A549 treated with AZD9567 at 1 μM for 4 hours (cell line): ENCODE data around the gene TECPR2. TPM values are rescaled to one million over a fixed set of nuclear protein-coding genes. Genes with fewer than 3 reads are reported as not detected.

Source experiments
- total RNA-seq: library from RNA; stranded (reverse); fragments of 200-300 nt; extraction: Qiagen RNA extraction; gene quantifications from 5 replicates; pipeline ENCODE4 v1.2.3, GENCODE V29; 2022; ENCODE audit not compliant: insufficient read depth

Gene TECPR2, protein sequence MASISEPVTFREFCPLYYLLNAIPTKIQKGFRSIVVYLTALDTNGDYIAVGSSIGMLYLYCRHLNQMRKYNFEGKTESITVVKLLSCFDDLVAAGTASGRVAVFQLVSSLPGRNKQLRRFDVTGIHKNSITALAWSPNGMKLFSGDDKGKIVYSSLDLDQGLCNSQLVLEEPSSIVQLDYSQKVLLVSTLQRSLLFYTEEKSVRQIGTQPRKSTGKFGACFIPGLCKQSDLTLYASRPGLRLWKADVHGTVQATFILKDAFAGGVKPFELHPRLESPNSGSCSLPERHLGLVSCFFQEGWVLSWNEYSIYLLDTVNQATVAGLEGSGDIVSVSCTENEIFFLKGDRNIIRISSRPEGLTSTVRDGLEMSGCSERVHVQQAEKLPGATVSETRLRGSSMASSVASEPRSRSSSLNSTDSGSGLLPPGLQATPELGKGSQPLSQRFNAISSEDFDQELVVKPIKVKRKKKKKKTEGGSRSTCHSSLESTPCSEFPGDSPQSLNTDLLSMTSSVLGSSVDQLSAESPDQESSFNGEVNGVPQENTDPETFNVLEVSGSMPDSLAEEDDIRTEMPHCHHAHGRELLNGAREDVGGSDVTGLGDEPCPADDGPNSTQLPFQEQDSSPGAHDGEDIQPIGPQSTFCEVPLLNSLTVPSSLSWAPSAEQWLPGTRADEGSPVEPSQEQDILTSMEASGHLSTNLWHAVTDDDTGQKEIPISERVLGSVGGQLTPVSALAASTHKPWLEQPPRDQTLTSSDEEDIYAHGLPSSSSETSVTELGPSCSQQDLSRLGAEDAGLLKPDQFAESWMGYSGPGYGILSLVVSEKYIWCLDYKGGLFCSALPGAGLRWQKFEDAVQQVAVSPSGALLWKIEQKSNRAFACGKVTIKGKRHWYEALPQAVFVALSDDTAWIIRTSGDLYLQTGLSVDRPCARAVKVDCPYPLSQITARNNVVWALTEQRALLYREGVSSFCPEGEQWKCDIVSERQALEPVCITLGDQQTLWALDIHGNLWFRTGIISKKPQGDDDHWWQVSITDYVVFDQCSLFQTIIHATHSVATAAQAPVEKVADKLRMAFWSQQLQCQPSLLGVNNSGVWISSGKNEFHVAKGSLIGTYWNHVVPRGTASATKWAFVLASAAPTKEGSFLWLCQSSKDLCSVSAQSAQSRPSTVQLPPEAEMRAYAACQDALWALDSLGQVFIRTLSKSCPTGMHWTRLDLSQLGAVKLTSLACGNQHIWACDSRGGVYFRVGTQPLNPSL (N-terminal part only)
- 5.5 to 10.5 TPM (median 8.8 TPM) in 5 replicates for total RNA-seq

DNA sequence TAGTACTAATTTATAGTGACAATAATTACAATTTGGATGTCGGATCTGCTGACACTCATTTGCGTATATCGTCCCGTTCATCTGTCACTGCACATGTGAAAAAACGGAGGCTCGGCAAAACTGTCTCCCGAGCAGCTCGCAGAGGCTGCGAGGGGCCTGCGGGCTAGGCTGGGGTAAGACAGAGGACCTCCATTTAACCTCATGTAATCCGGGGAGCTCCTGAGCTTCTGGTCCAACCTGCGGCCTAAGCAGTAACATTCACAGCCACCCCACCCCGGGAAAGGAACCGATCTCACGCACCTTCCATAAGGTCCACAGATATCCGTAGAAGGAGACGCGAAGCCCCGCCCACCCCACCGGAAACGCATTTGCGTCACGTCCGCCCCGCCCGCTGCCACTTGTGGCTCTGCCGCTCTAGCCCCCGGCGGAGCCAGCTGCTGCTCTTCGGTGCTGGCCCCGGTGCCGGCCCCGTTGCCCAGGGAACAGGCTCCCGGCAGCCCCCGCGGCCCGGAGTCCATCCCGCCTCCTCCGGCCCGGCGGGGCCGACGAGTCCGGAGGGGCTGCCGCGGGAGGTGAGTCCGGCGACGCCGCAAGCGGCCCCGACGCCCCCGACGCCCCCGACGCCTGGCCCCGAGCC, at the start of gene TECPR2, which contains the start of gene CINP:
Gene TECPR2 (plus strand): TSS at position 397 of the 637 bp plus-strand sequence. CDS start 13,781 bp downstream, outside the sequence.
Gene CINP (minus strand): TSS at position 346 of the 637 bp plus-strand sequence. CDS start 39 bp downstream, at position 307.

DNA sequence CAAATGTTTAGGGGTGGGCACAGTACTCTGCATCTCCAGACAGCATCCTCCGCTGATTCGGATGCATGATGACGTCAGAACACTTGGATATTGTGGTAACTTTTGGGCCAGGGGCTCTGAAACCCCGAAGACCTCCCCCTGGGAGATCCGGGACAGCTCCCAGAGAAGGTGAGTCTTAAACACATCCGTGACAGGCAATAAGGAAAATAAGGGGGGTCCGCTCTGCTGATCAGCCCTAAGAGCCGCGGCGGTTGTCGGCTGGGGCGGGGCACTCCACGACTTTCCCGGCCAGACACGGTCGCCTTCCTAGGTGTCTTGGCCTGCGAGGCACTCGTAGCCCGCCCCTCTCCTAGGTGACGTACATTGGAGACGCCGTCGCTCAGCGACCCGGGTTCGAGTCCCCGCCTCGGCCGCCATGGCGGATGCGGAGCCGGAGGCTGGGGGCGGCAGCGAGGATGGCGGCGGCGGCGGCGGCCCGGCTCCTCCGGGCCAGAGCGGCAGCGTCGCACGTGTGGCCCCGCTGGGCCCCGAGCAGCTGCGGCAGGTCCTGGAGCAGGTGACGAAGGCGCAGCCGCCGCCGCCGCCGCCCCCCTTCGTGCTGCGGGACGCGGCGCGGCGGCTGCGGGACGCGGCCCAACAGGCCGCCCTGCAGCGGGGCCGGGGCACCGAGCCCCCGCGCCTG, 43.2 kb upstream of the TECPR2 start, which contains the start of gene ZNF839:
Gene ZNF839 (plus strand): TSS at position 396 of the 682 bp plus-strand sequence. CDS start 20 bp downstream, at position 416.

DNA sequence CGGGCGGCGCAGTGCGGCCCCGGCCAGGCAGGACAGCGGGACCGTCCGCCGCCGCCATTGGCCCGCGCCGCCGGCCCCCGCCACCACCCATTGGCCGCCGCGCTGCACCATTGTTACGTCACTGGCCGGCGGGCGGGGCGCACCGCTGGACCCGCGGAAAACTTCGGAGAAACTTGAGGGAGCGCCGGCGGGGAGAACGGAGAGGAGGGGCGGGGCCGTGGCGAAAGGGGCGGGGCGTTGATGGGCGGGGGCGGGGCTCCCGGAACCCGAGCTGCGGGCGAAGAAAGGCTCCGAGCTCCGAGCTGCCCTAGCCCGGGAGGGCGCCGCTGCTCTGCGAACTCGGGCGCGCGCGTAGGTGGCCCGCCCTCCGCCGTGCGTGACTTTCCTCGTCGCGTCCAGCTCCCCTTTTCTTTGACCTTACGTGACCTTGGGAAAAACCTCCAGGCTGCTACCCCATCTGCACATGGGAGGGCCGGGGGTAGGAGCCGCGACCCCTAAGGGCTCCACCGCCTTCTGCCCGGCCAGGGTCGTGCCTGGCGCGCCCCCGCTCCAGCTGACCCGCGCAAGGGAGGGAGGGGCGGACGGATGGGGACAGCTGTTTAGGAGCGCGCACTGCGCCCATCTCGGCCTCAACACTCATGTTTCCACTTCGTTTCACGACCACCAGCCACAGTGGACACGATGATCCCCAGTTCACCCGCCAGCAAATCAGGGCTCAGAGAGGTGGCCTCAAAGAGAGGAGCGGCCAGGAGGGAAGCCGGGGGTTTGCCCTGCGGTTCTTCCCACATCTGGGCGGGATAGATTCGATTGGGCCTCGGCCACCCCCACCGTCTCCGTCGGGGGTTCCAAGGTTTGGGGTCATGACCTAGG, 147.2 kb downstream of the TECPR2 start, which contains the start of gene ANKRD9:
Gene ANKRD9 (minus strand): TSS at position 31 of the 870 bp plus-strand sequence. CDS start 1,887 bp downstream, outside the sequence.

Other genes starting within 250 kb of the TECPR2 start
- gene WDR20, start 223.0 kb upstream of the TECPR2 start, total RNA-seq: 20.2 to 30.2 TPM (median 22.9 TPM) in 5 replicates
- 19.2 to 23.8 TPM (median 21.0 TPM) in 5 replicates for gene MOK, start 57.8 kb upstream of the TECPR2 start, total RNA-seq
- gene ZNF839, start 43.2 kb upstream of the TECPR2 start, total RNA-seq: 6.1 to 6.9 TPM (median 6.4 TPM) in 5 replicates
- 58.4 to 99.7 TPM (median 61.5 TPM) in 5 replicates for gene CINP, start 51 bp upstream of the TECPR2 start, total RNA-seq
- 4.8 to 11.8 TPM (median 10.1 TPM) in 5 replicates for gene ANKRD9, start 146.8 kb downstream of the TECPR2 start, total RNA-seq
- gene RCOR1, start 229.7 kb downstream of the TECPR2 start, total RNA-seq: 26.7 to 46.2 TPM (median 35.8 TPM) in 5 replicates